Upper lobe of left lung (tissue), 4 donors: Measurements from ENCODE around the gene TAOK1.

Experiments used
- CTCF ChIP-seq, 6 experiments: fragments of 450-650 bp in 4 of 6; fragments of 200-600 bp in 2 of 6; sonication (generic) in 2 of 6; IDR thresholded peaks; one replicate each; pipeline ENCODE4 v1.5.1; 2016 to 2019; ENCODE audit warnings: antibody characterized with exemption in 6 of 6
- EP300 ChIP-seq, 4 donors: sonication (generic); formaldehyde crosslinking; IDR thresholded peaks; one replicate each; pipeline ENCODE4 v1.5.1; 2017; ENCODE audit warnings: antibody characterized with exemption in 4 of 4, control low read depth in 2 of 4

GRCh38 chr17:29524692-29525091 is 134.5 kb downstream of the TAOK1 start:
- no peak for TF ChIP-seq CTCF (IDR thresholded peaks at IDR 0.05)
- TF ChIP-seq EP300 (IDR thresholded peaks at IDR 0.05), result no peak
